GM23338 (cell line): Measurements from ENCODE around the gene PDE1A. TPM values are rescaled to one million over a fixed set of nuclear protein-coding genes. Genes with fewer than 3 reads are reported as not detected.

Experiments used
- ATAC-seq: fragments of 200-7000 bp; cut with Tn5 transposase; 3 replicates; pipeline ENCODE4 v1.9.1; 2020
- DNase-seq: peaks from one replicate; pipeline ENCODE4 v3.0.0-alpha.2; 2015; ENCODE audit warnings: low spot score
- H2AFZ ChIP-seq: fragments of 200-600 bp; sonication (generic); 2 replicates; pipeline ENCODE4 v1.8.0; 2016; ENCODE audit warnings: antibody characterized with exemption, mild to moderate bottlenecking, moderate library complexity
- H3F3A ChIP-seq: fragments of 200-600 bp; sonication (generic); replicated peaks from 2 replicates; pipeline ENCODE4 v1.8.0; 2017; ENCODE audit warnings: antibody characterized with exemption, mixed run types, low read depth
- H3K27ac ChIP-seq: fragments of 200-600 bp; sonication (generic); 2 replicates; pipeline ENCODE4 v1.6.1; 2016; ENCODE audit warnings: low read depth
- H3K27me3 ChIP-seq: fragments of 200-600 bp; sonication (generic); 2 replicates; pipeline ENCODE4 v1.8.0; 2016; ENCODE audit warnings: mild to moderate bottlenecking, mixed run types, moderate library complexity; ENCODE audit not compliant: insufficient read depth
- H3K36me3 ChIP-seq: fragments of 200-600 bp; sonication (generic); 2 replicates; pipeline ENCODE4 v1.8.0; 2016; ENCODE audit warnings: mild to moderate bottlenecking; ENCODE audit not compliant: insufficient read depth
- H3K4me1 ChIP-seq: fragments of 200-600 bp; sonication (generic); 2 replicates; pipeline ENCODE4 v1.8.0; 2016; ENCODE audit warnings: mild to moderate bottlenecking, moderate library complexity; ENCODE audit not compliant: insufficient read depth
- H3K4me2 ChIP-seq: fragments of 200-600 bp; sonication (generic); 2 replicates; pipeline ENCODE4 v1.7.1; 2017; ENCODE audit warnings: mixed run types
- H3K4me3 ChIP-seq: fragments of 200-600 bp; sonication (generic); 2 replicates; pipeline ENCODE4 v1.6.1; 2016; ENCODE audit warnings: mixed run types
- H3K79me2 ChIP-seq: fragments of 200-600 bp; sonication (generic); replicated peaks from 2 replicates; pipeline ENCODE4 v1.8.0; 2017; ENCODE audit warnings: mild to moderate bottlenecking; ENCODE audit not compliant: insufficient read depth
- H3K9me2 ChIP-seq: fragments of 200-600 bp; sonication (generic); 2 replicates; pipeline ENCODE4 v1.8.0; 2017; ENCODE audit not compliant: insufficient read depth
- H4K20me1 ChIP-seq: fragments of 200-600 bp; sonication (generic); replicated peaks from 2 replicates; pipeline ENCODE4 v1.8.0; 2017; ENCODE audit warnings: mild to moderate bottlenecking; ENCODE audit not compliant: insufficient read depth
- H3K27ac Mint-ChIP-seq: 2 replicates; pipeline ENCODE4 v1.8.0; 2020; ENCODE audit warnings: inconsistent platforms, mild to moderate bottlenecking, moderate library complexity, mixed read lengths
- H3K27me3 Mint-ChIP-seq: 3 replicates; pipeline ENCODE4 v1.8.0; 2022; ENCODE audit warnings: low read depth, mild to moderate bottlenecking, moderate library complexity, mixed read lengths, inconsistent platforms; ENCODE audit not compliant: insufficient read depth, poor library complexity
- H3K36me3 Mint-ChIP-seq: 3 replicates; pipeline ENCODE4 v1.8.0; 2021; ENCODE audit warnings: low read depth, mild to moderate bottlenecking, inconsistent platforms, moderate library complexity, mixed read lengths
- H3K4me1 Mint-ChIP-seq: 3 replicates; pipeline ENCODE4 v1.8.0; 2020; ENCODE audit warnings: mild to moderate bottlenecking, inconsistent platforms, mixed read lengths
- H3K4me3 Mint-ChIP-seq: 3 replicates; pipeline ENCODE4 v1.8.0; 2021; ENCODE audit warnings: moderate library complexity, mild to moderate bottlenecking, inconsistent platforms, mixed read lengths
- H3K9me3 Mint-ChIP-seq: 3 replicates; pipeline ENCODE4 v1.8.0; 2020; ENCODE audit warnings: moderate library complexity, mild to moderate bottlenecking, inconsistent platforms, mixed read lengths
- ETS1 ChIP-seq: IDR thresholded peaks from 2 replicates; pipeline ENCODE4 v1.6.1; 2016; ENCODE audit warnings: antibody characterized with exemption
- EZH2 ChIP-seq: fragments of 200-600 bp; sonication (generic); IDR thresholded peaks from one replicate; pipeline ENCODE4 v1.8.0; 2017; ENCODE audit warnings: antibody characterized with exemption, mild to moderate bottlenecking, low read depth; ENCODE audit not compliant: unreplicated experiment
- EZH2phosphoT487 ChIP-seq: fragments of 200-600 bp; sonication (generic); IDR thresholded peaks from one replicate; pipeline ENCODE4 v1.8.1; 2018; ENCODE audit warnings: antibody characterized with exemption; ENCODE audit not compliant: unreplicated experiment
- STAT1 ChIP-seq: IDR thresholded peaks from one replicate; pipeline ENCODE4 v1.6.1; 2016; ENCODE audit warnings: antibody characterized with exemption; ENCODE audit not compliant: unreplicated experiment
- ZNF331 ChIP-seq: fragments of 250-450 bp; sonication (Bioruptor Pico); IDR thresholded peaks from 2 replicates; pipeline ENCODE4 v1.5.0; 2020; ENCODE audit warnings: low read depth, mild to moderate bottlenecking, moderate library complexity
- ZNF462 ChIP-seq: fragments of 250-450 bp; sonication (Bioruptor Pico); IDR thresholded peaks from 2 replicates; pipeline ENCODE4 v1.5.0; 2020; ENCODE audit warnings: mild to moderate bottlenecking, moderate library complexity
- polyA plus RNA-seq: library from polyadenylated mRNA; unstranded; fragments of >200 nt; fragmentation: Nextera tagmentation; extraction: Ambion mirVana; gene quantifications from 2 replicates; pipeline ENCODE4 v1.2.1, GENCODE V29; 2016
- total RNA-seq: library from RNA; depleted of rRNA; stranded (reverse); fragments of >200 nt; shearing (Covaris generic); gene quantifications from 2 replicates; pipeline ENCODE4 v1.2.3, GENCODE V29; 2014

PDE1A gene
- total and polyA plus RNA-seq, 2 experiments from 2014 or later: 0.28 to 0.31 TPM

- no peaks in the 10 kb centered on the region for H3K36me3 ChIP-seq
- DNase-seq: peak; percentile 35
- H3K27ac ChIP-seq: no peak overlapping the region
- no peaks in the 10 kb centered on the region for H3K27me3 Mint-ChIP-seq
- 0 out of 2 replicates have a peak overlapping the region, but pooled peaks have one; percentile 31 for H3K27ac Mint-ChIP-seq
- no peaks in the 10 kb centered on the region for H3K9me3 Mint-ChIP-seq
- H4K20me1 ChIP-seq: no peaks in the 10 kb centered on the region
- ATAC-seq: peak; percentile 59; the same call in 2 of the 3 replicates
- no peak overlapping the region for H3K4me3 ChIP-seq
- peaks cover 3% of the 10 kb centered on the region; the same call in 1 of the 2 replicates for H3K4me1 ChIP-seq
- H2AFZ ChIP-seq: peak overlapping the region; percentile 15; the same call in 1 of the 2 replicates
- H3F3A ChIP-seq: no peaks in the 10 kb centered on the region
- H3K27me3 ChIP-seq: no peaks in the 10 kb centered on the region
- H3K9me2 ChIP-seq: no peaks in the 10 kb centered on the region
- peaks cover 15% of the 10 kb centered on the region for H3K4me1 Mint-ChIP-seq
- TF ChIP-seq EZH2phosphoT487 (no peak), ETS1 (no peak), ZNF462 (no peak), STAT1 (no peak), EZH2 (no peak), ZNF331 (no peak)
- H3K36me3 Mint-ChIP-seq: no peaks in the 10 kb centered on the region
- H3K79me2 ChIP-seq: no peaks in the 10 kb centered on the region
- H3K4me3 Mint-ChIP-seq: no peak overlapping the region
- H3K4me2 ChIP-seq: no peak overlapping the region
Measured at GRCh38 chr2:182144041-182144775, 282.6 kb downstream of the PDE1A start.
